Measurements from ENCODE around the gene PTPRJ. TPM values are rescaled to one million over a fixed set of nuclear protein-coding genes. Genes with fewer than 3 reads are reported as not detected.
A peak's percentile ranks its signal among the peaks of the same experiment; 100 is the strongest.
"Not testable (repeated sequence)": the region's sequence is repeated elsewhere in the genome, so short reads cannot be mapped to it uniquely, and the experiment has no call there.

The PTPRJ gene
- total RNA-seq, 6 experiments from 2014 or later, result 15.7 to 20.8 (median 19.2) TPM

DNA sequence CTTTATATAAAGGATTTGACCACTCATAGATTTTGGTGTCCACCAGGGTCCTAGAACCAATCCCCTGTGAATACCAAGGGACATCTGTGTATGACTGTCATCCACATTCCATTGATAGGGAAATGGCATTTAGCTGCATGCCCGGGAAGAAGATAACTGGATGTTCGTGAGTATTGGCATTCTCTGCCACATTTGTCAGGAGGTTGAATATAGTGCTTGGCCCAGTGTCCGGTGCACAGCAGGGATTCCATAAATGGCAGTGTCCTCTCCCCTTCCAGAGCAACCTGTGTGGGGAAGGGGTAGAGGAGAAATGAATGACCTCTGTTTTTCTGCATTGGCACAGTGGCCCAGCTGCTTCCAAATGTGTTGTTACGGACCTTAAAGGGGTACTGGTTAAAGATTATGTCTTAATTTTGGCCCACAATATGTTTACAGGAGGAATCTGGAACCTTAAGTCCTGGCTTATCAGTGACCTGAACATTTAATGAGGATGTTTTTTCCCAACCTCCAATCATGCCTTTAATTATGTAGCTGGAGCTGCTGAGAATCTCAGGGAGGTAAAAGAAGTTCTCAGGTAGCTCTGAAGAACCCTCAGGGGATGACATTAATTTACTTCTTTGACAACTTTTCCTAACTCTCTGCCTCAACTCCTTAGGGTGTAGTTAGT is 202.6 kb downstream of the PTPRJ start:
- Mint-ChIP-seq H3K9me3 (no peaks in the 10 kb centered on the region), H3K4me3 (no peak overlapping the region), H3K27ac (no peak overlapping the region), H3K36me3 (ENCODE audit: low read depth) (no peaks in the 10 kb centered on the region), H3K4me1 (ENCODE audit: low read depth) (no peaks in the 10 kb centered on the region), H3K27me3 (ENCODE audit: insufficient read depth) (peaks cover 2% of the 10 kb centered on the region; the same call in 1 of the 2 replicates)
- no peak for TF ChIP-seq CTCF (IDR thresholded peaks at IDR 0.05)
- no peak for DNase-seq

GRCh38 chr11:48184452-48184851 is 204.1 kb downstream of the PTPRJ start:
- Mint-ChIP-seq H3K36me3 (ENCODE audit: low read depth) (no peaks in the 10 kb centered on the region), H3K4me1 (ENCODE audit: low read depth) (no peaks in the 10 kb centered on the region), H3K27me3 (ENCODE audit: insufficient read depth) (0 out of 2 replicates have a peak, but pooled peaks cover 1% of the 10 kb centered on the region), H3K9me3 (no peaks in the 10 kb centered on the region), H3K4me3 (no peak overlapping the region), H3K27ac (no peak overlapping the region)
- DNase-seq, result no peak
- TF ChIP-seq CTCF (IDR thresholded peaks at IDR 0.05), result no peak

DNA sequence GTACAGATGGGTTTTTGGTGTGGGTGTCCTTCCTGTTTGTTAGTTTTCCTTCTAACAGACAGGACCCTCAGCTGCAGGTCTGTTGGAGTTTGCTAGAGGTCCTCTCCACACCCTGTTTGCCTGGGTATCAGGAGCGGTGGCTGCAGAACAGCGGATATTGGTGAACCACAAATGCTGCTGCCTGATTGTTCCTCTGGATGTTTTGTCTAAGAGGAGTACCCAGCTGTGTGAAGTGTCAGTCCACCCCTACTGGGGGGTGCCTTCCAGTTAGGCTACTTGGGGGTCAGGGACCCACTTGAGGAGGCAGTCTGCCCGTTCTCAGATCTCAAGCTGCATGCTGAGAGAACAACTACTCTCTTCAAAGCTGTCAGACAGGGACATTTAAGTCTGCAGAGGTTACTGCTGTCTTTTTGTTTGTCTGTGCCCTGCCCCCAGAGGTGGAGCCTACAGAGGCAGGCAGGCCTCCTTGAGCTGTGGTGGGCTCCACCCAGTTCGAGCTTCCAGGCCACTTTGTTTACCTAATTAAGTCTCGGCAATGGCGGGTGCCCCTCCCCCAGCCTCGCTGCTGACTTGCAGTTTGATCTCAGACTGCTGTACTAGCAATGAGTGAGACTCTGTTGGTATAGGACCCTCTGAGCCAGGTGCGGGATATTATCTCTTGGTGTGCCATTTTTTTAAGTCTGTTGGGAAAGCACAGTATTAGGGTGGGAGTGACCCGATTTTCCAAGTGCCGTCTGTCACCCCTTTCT is 210.7 kb downstream of the PTPRJ start:
- not testable (repeated sequence) for H3K27me3 Mint-ChIP-seq (ENCODE audit: insufficient read depth); H3K36me3 Mint-ChIP-seq (ENCODE audit: low read depth); H3K27ac Mint-ChIP-seq; H3K4me3 Mint-ChIP-seq; DNase-seq
- peaks cover 10% of the 10 kb centered on the region for H3K9me3 Mint-ChIP-seq
- peaks cover 13% of the 10 kb centered on the region for H3K4me1 Mint-ChIP-seq (ENCODE audit: low read depth)

DNA sequence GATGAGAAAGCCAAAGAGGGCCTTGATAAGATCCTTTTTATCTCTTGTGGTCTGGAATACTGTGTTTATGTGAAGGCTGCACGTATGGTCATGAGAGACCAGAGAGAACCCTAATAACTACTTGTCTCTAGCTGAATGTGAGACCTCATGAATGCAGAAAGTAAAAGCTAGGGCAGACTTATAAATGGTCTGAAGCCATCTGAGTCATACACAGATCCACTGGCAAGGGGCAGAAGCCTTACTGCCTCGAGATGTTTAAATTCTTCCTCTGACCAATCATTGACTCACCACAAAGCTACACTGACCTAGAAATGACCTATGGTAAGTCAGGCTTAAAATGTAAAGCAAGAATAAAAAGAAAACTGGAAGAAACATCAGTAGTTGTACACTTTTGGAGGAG is 213.5 kb downstream of the PTPRJ start:
- Mint-ChIP-seq H3K27ac (peak overlapping the region; percentile 70), H3K4me1 (ENCODE audit: low read depth) (peaks cover 13% of the 10 kb centered on the region), H3K9me3 (peaks cover 19% of the 10 kb centered on the region), H3K36me3 (ENCODE audit: low read depth) (peaks cover 10% of the 10 kb centered on the region; the same call in 1 of the 2 replicates), H3K27me3 (ENCODE audit: insufficient read depth) (peaks cover 6% of the 10 kb centered on the region; the same call in 1 of the 2 replicates), H3K4me3 (peak overlapping the region; percentile 50)
- no peak for TF ChIP-seq CTCF (IDR thresholded peaks at IDR 0.05)
- peak; percentile 82 for DNase-seq

DNA sequence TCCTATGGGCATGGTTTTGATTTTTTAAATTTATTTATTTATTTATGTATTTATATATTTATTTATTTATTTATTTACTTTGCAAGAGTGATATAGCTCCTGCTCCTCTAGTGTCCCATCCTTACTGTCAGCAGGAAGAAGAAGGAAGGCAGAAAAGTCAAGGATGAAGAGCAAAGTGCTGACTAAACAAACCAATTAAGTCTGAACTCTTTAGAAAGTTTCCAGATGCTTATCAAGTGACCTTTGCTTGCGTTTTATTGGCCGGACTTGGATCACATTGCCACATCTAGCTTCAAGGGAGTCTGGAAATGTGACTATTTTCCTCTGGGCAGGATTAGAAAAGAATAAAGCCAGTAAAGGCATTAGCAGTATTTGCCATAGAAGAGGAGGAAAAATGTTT is 227.5 kb downstream of the PTPRJ start:
- no peak for DNase-seq
- Mint-ChIP-seq H3K9me3 (no peaks in the 10 kb centered on the region), H3K36me3 (ENCODE audit: low read depth) (no peaks in the 10 kb centered on the region), H3K27ac (no peak overlapping the region), H3K4me3 (no peak overlapping the region), H3K4me1 (ENCODE audit: low read depth) (peaks cover 6% of the 10 kb centered on the region; the same call in 1 of the 2 replicates), H3K27me3 (ENCODE audit: insufficient read depth) (peaks cover 4% of the 10 kb centered on the region; the same call in 1 of the 2 replicates)
- TF ChIP-seq CTCF (IDR thresholded peaks at IDR 0.05), result no peak

DNA sequence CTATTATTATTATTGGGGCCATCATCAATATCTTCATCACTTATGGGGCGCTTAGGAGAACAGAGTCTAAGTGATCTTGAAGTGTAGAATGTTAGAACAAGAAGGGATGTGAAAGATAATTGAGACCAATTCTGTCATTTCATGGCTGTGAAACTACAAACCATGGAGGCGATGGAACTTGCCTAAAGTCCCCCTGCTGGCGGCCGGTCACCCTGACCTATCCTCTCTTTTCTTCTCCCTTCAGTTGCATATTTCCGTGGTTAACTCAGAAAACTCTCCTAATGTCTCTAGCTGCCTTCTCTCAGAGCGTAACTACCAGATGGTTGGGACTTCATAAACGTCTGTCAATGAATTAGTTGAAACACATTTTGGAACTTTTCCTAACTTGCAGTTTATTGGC is 229.7 kb downstream of the PTPRJ start:
- TF ChIP-seq CTCF (IDR thresholded peaks at IDR 0.05), result peak; percentile 69
- peak; percentile 33 for DNase-seq
- H3K27me3 Mint-ChIP-seq (ENCODE audit: insufficient read depth), result peaks cover 6% of the 10 kb centered on the region
- H3K36me3 Mint-ChIP-seq (ENCODE audit: low read depth), result no peaks in the 10 kb centered on the region
- H3K27ac Mint-ChIP-seq, result no peak overlapping the region
- no peak overlapping the region for H3K4me3 Mint-ChIP-seq
- peaks cover 6% of the 10 kb centered on the region; the same call in 1 of the 2 replicates for H3K4me1 Mint-ChIP-seq (ENCODE audit: low read depth)
- H3K9me3 Mint-ChIP-seq, result no peaks in the 10 kb centered on the region

Data from HFFc6 (cell line).